ENCODE results near the gene POLR1A.

POLR1A gene

GRCh38 chr2:86019121-86019520 is 86.6 kb downstream of the POLR1A start:
- DNase-seq, result no peak

- no peak for DNase-seq
These were observed 87.5 kb downstream of the POLR1A start for GRCh38 chr2:86017901-86018896.

- no peak for DNase-seq
These were observed 89.1 kb downstream of the POLR1A start for GRCh38 chr2:86016581-86016980.

GRCh38 chr2:86015699-86016098 is 90.0 kb downstream of the POLR1A start:
- no peak for DNase-seq

- DNase-seq, result no peak
These were observed 90.7 kb downstream of the POLR1A start for GRCh38 chr2:86015006-86015405.

GRCh38 chr2:86014493-86014892 is 91.2 kb downstream of the POLR1A start:
- no peak for DNase-seq

- no peak for DNase-seq
These were observed 93.5 kb downstream of the POLR1A start for GRCh38 chr2:86012007-86012712.

- no peak for DNase-seq
These were observed 94.2 kb downstream of the POLR1A start for GRCh38 chr2:86011449-86011941.

- no peak for DNase-seq
These were observed 95.6 kb downstream of the POLR1A start for GRCh38 chr2:86010083-86010482.

GRCh38 chr2:86006524-86006923 is 99.2 kb downstream of the POLR1A start:
- DNase-seq, result no peak

- DNase-seq, result no peak
These were observed 101.7 kb downstream of the POLR1A start for GRCh38 chr2:86003967-86004366.

GRCh38 chr2:86003104-86003503 is 102.6 kb downstream of the POLR1A start:
- DNase-seq, result no peak

GRCh38 chr2:86002375-86002774 is 103.3 kb downstream of the POLR1A start:
- DNase-seq, result no peak

GRCh38 chr2:86001326-86001725 is 104.4 kb downstream of the POLR1A start:
- no peak for DNase-seq

- no peak for DNase-seq
These were observed 104.8 kb downstream of the POLR1A start for GRCh38 chr2:86000938-86001312.

GRCh38 chr2:86000131-86000937 is 105.4 kb downstream of the POLR1A start:
- no peak for DNase-seq

- peak; percentile 76 for DNase-seq
These were observed 106.4 kb downstream of the POLR1A start for GRCh38 chr2:85999061-85999831.

- no peak for DNase-seq
These were observed 107.4 kb downstream of the POLR1A start for GRCh38 chr2:85998071-85998991.

- DNase-seq, result no peak
These were observed 108.4 kb downstream of the POLR1A start for GRCh38 chr2:85997017-85997970.

- no peak for DNase-seq
These were observed 109.1 kb downstream of the POLR1A start for GRCh38 chr2:85996591-85996990.

Data from activated CD4-positive, alpha-beta T cell treated with anti-CD3 and anti-CD28 coated beads, Interleukin-2, amount 50 U/mL, for 16 hours (primary cell).